Measurements from ENCODE around the gene PTPRN2.

Gene PTPRN2

GRCh38 chr7:158010961-158011693, 576.5 kb downstream of the PTPRN2 start:
- no peak for DNase-seq (ENCODE audit: low read depth)
- TF ChIP-seq POLR2A (IDR thresholded peaks at IDR 0.05; ENCODE audit: extremely low read depth, insufficient read length) (no peak), MYC (IDR thresholded peaks at IDR 0.05; ENCODE audit: low read depth, low read length) (no peak), CTCF (IDR thresholded peaks at IDR 0.05; ENCODE audit: low read depth, low read length) (no peak), MAX (IDR thresholded peaks at IDR 0.05; ENCODE audit: low read depth, low read length) (0 out of 2 replicates have a peak, but pooled peaks have one; percentile 10)
- no peak overlapping the region for H3K4me3 ChIP-seq (ENCODE audit: low read depth, low read length)

GRCh38 chr7:158009886-158010285, 577.7 kb downstream of the PTPRN2 start:
- H3K4me3 ChIP-seq (ENCODE audit: low read depth, low read length), result no peak overlapping the region
- DNase-seq (ENCODE audit: low read depth), result no peak
- no peak for TF ChIP-seq MYC (IDR thresholded peaks at IDR 0.05; ENCODE audit: low read depth, low read length)
- TF ChIP-seq MAX (IDR thresholded peaks at IDR 0.05; ENCODE audit: low read depth, low read length), result no peak
- no peak for TF ChIP-seq POLR2A (IDR thresholded peaks at IDR 0.05; ENCODE audit: extremely low read depth, insufficient read length)
- TF ChIP-seq CTCF (IDR thresholded peaks at IDR 0.05; ENCODE audit: low read depth, low read length), result no peak

GRCh38 chr7:158008267-158008666, 579.4 kb downstream of the PTPRN2 start:
- H3K4me3 ChIP-seq (ENCODE audit: low read depth, low read length), result no peak overlapping the region
- no peak for DNase-seq (ENCODE audit: low read depth)
- TF ChIP-seq MAX (IDR thresholded peaks at IDR 0.05; ENCODE audit: low read depth, low read length), result no peak
- no peak for TF ChIP-seq CTCF (IDR thresholded peaks at IDR 0.05; ENCODE audit: low read depth, low read length)
- no peak for TF ChIP-seq POLR2A (IDR thresholded peaks at IDR 0.05; ENCODE audit: extremely low read depth, insufficient read length)
- TF ChIP-seq MYC (IDR thresholded peaks at IDR 0.05; ENCODE audit: low read depth, low read length), result no peak

- TF ChIP-seq CTCF (IDR thresholded peaks at IDR 0.05; ENCODE audit: low read depth, low read length) (no peak), MYC (IDR thresholded peaks at IDR 0.05; ENCODE audit: low read depth, low read length) (no peak), MAX (IDR thresholded peaks at IDR 0.05; ENCODE audit: low read depth, low read length) (no peak), POLR2A (IDR thresholded peaks at IDR 0.05; ENCODE audit: extremely low read depth, insufficient read length) (no peak)
- no peak for DNase-seq (ENCODE audit: low read depth)
- H3K4me3 ChIP-seq (ENCODE audit: low read depth, low read length), result no peak overlapping the region
Observed at GRCh38 chr7:158007697-158008257, 579.8 kb downstream of the PTPRN2 start.

GRCh38 chr7:158006841-158007696, 580.6 kb downstream of the PTPRN2 start:
- TF ChIP-seq MYC (IDR thresholded peaks at IDR 0.05; ENCODE audit: low read depth, low read length) (no peak), POLR2A (IDR thresholded peaks at IDR 0.05; ENCODE audit: extremely low read depth, insufficient read length) (no peak), CTCF (IDR thresholded peaks at IDR 0.05; ENCODE audit: low read depth, low read length) (no peak), MAX (IDR thresholded peaks at IDR 0.05; ENCODE audit: low read depth, low read length) (no peak)
- no peak for DNase-seq (ENCODE audit: low read depth)
- H3K4me3 ChIP-seq (ENCODE audit: low read depth, low read length), result no peak overlapping the region
